ENCODE measurements around the gene MCTP1. TPM values are rescaled to one million over a fixed set of nuclear protein-coding genes. Genes with fewer than 3 reads are reported as not detected.

MCTP1 gene
- total and polyA plus RNA-seq, 2 of the 13 experiments (the other 11 are each of a cell fraction or from before 2014, with no cell fraction given), result 0.15 to 0.48 TPM

- TF ChIP-seq CSRNP2 (CRISPR knock-in tag; conservative IDR thresholded peaks at IDR 0.05; ENCODE audit: low read depth) (no peak), ARNT2 (CRISPR knock-in tag; IDR thresholded peaks at IDR 0.05; ENCODE audit: low read depth) (no peak), PREB (CRISPR knock-in tag; IDR thresholded peaks at IDR 0.05) (no peak), SPEN (CRISPR knock-in tag; IDR thresholded peaks at IDR 0.05; ENCODE audit: low read depth) (no peak; the same call in 1 of the 2 replicates), ZNF44 (CRISPR knock-in tag; IDR thresholded peaks at IDR 0.05) (no peak), FLYWCH1 (CRISPR knock-in tag; IDR thresholded peaks at IDR 0.05) (no peak), PTBP1 (IDR thresholded peaks at IDR 0.05; ENCODE audit: low read depth, low read length, poor library complexity, severe bottlenecking) (no peak), UBTF (CRISPR knock-in tag; IDR thresholded peaks at IDR 0.05) (peak; percentile 79), PBX2 (CRISPR knock-in tag; IDR thresholded peaks at IDR 0.05) (no peak), HMGXB3 (CRISPR knock-in tag; IDR thresholded peaks at IDR 0.05; ENCODE audit: borderline replicate concordance) (no peak), MTERF4 (CRISPR knock-in tag; IDR thresholded peaks at IDR 0.05) (no peak)
Measured at GRCh38 chr5:95283761-95284571, 928 bp downstream of the MCTP1 start (continued).
